ENCODE data around the gene TBC1D2B. TPM values are rescaled to one million over a fixed set of nuclear protein-coding genes. Genes with fewer than 3 reads are reported as not detected.

The TBC1D2B gene
- total and polyA plus RNA-seq, 2 donors (not counting 3 experiments of a cell fraction or from before 2014, with no cell fraction given) = 30.8 to 46.1 TPM

DNA sequence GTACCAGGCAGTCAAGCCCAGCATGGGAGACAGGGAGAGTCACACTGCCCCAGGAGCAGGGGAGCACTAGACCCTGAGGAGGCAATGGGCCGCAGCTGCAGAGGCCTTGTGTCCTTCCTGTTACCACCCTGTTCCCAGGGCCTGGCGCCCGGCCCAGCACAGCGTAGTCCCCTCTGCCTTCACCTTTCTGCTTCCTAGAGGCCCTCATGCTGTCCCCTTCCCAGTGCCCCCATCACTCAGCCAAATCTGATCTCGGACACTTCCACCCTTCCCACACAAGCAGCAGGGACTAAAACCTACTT, 6.9 kb upstream of the TBC1D2B start:
- POLR2A ChIA-PET = no interaction called here
- no TSS peak for BruUV-seq (replicated peaks)
- TF ChIP-seq EZH2 (IDR thresholded peaks at IDR 0.05; ENCODE audit: borderline replicate concordance, low read depth, low read length, severe bottlenecking) = no peak
- no peak for TF ChIP-seq FOS (IDR thresholded peaks at IDR 0.05; ENCODE audit: borderline replicate concordance, insufficient read depth, low read length)
- no peak for TF ChIP-seq GATA2 (IDR thresholded peaks at IDR 0.05; ENCODE audit: insufficient read depth, insufficient read length, low read depth, low read length)
- TF ChIP-seq, protein P1, sequence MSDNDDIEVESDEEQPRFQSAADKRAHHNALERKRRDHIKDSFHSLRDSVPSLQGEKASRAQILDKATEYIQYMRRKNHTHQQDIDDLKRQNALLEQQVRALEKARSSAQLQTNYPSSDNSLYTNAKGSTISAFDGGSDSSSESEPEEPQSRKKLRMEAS (IDR thresholded peaks at IDR 0.05; ENCODE audit: insufficient read depth, insufficient read length) = no peak
- TF ChIP-seq POLR2AphosphoS5 (IDR thresholded peaks at IDR 0.05; ENCODE audit: insufficient read depth, low read depth, low read length) = no peak
- TF ChIP-seq, protein P2, sequence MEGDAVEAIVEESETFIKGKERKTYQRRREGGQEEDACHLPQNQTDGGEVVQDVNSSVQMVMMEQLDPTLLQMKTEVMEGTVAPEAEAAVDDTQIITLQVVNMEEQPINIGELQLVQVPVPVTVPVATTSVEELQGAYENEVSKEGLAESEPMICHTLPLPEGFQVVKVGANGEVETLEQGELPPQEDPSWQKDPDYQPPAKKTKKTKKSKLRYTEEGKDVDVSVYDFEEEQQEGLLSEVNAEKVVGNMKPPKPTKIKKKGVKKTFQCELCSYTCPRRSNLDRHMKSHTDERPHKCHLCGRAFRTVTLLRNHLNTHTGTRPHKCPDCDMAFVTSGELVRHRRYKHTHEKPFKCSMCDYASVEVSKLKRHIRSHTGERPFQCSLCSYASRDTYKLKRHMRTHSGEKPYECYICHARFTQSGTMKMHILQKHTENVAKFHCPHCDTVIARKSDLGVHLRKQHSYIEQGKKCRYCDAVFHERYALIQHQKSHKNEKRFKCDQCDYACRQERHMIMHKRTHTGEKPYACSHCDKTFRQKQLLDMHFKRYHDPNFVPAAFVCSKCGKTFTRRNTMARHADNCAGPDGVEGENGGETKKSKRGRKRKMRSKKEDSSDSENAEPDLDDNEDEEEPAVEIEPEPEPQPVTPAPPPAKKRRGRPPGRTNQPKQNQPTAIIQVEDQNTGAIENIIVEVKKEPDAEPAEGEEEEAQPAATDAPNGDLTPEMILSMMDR (IDR thresholded peaks at IDR 0.05; ENCODE audit: extremely low read depth in 1 of 2, insufficient read depth in 1 of 2, low read depth in 1 of 2, low read length in 2 of 2) = no peak
- TF ChIP-seq POLR2A (IDR thresholded peaks at IDR 0.05; ENCODE audit: low read depth, low read length) = no peak
- TF ChIP-seq MYC (IDR thresholded peaks at IDR 0.05; ENCODE audit: low read depth, low read length) = no peak
- no peak for TF ChIP-seq JUN (IDR thresholded peaks at IDR 0.05; ENCODE audit: borderline replicate concordance, insufficient read depth, insufficient read length, low read depth)

More for the DNA sequence above, 6.9 kb upstream of the TBC1D2B start:
- CTCF ChIA-PET = interaction anchor here (1.0 to 1.9 kb wide), 2 partner anchors 18 to 24 kb away, joined by 3 to 6 read pairs; no protein-coding TSS in a partner anchor
- H3K27ac ChIP-seq (ENCODE audit: insufficient read depth, low read depth, low read length) = no peak overlapping the region
- H4K20me1 ChIP-seq (replicated peaks; ENCODE audit: control insufficient read depth, extremely low read depth, insufficient read depth, low read length) = no peaks in the 10 kb centered on the region
- H3K4me1 ChIP-seq (ENCODE audit: control insufficient read depth, extremely low read depth, insufficient read depth, low read length) = no peaks in the 10 kb centered on the region
- H3K4me2 ChIP-seq (ENCODE audit: insufficient read depth, low read length) = no peak overlapping the region
- H3K27me3 ChIP-seq (ENCODE audit: control insufficient read depth in 2 of 2, insufficient read depth in 2 of 2, low read length in 2 of 2) = no peaks in the 10 kb centered on the region
- dilution Hi-C loops (cut with MboI; ENCODE audit: extremely low pct_ligation_motif_present, low sequenced_read_pairs) (no loop called here), intact Hi-C loops (cut with micrococcal nuclease) (no loop called here)
- H3K9me3 ChIP-seq (replicated peaks; ENCODE audit: control insufficient read depth, insufficient read depth, low read length) = no peaks in the 10 kb centered on the region
- H3K9me1 ChIP-seq (replicated peaks; ENCODE audit: control insufficient read depth, extremely low read depth, insufficient read depth, low read length) = no peaks in the 10 kb centered on the region
- no peaks in the 10 kb centered on the region for H3K36me3 ChIP-seq (ENCODE audit: control insufficient read depth in 2 of 2, extremely low read depth in 1 of 2, insufficient read depth in 2 of 2, low read length in 2 of 2)
- DNase-seq (ENCODE audit: low read depth, low spot score) (no peak), FAIRE-seq (no peak)
- H3K9ac ChIP-seq (replicated peaks; ENCODE audit: extremely low read depth, insufficient read depth, low read length) = no peak overlapping the region
- no peak overlapping the region for H2AFZ ChIP-seq (ENCODE audit: low read depth, low read length)
- no peak overlapping the region for H3K4me3 ChIP-seq (replicated peaks in 1 of 3; ENCODE audit: insufficient read depth in 1 of 3, low read depth in 1 of 3, low read length in 3 of 3)
- no peaks in the 10 kb centered on the region for H3K79me2 ChIP-seq (ENCODE audit: control insufficient read depth, insufficient read depth, low read length)

All from endothelial cell of umbilical vein (primary cell).